ENCODE data around the gene ASTN1.

The ASTN1 gene

GRCh38 chr1:177181280-177181630 lies 16.7 kb upstream of the ASTN1 start:
- no peak for DNase-seq (ENCODE audit: low read depth in 1 of 2, low spot score in 1 of 2)
- TF ChIP-seq JUND (IDR thresholded peaks at IDR 0.05; ENCODE audit: low read depth), result no peak

GRCh38 chr1:177174921-177175634 lies 10.6 kb upstream of the ASTN1 start:
- in situ Hi-C loops (cut with HindIII; ENCODE audit: low pct_unique_long_range_greater_than_20kb, low sequenced_read_pairs), result no loop called here
- DNase-seq (ENCODE audit: low read depth in 1 of 2, low spot score in 1 of 2), result no peak
- no peak for TF ChIP-seq JUND (IDR thresholded peaks at IDR 0.05; ENCODE audit: low read depth)

More at GRCh38 chr1:177181280-177181630, 16.7 kb upstream of the ASTN1 start:
- in situ Hi-C loops (cut with HindIII; ENCODE audit: low pct_unique_long_range_greater_than_20kb, low sequenced_read_pairs), result no loop called here

GRCh38 chr1:177173976-177174375 lies 9.5 kb upstream of the ASTN1 start:
- no peak for TF ChIP-seq JUND (IDR thresholded peaks at IDR 0.05; ENCODE audit: low read depth)
- in situ Hi-C loops (cut with HindIII; ENCODE audit: low pct_unique_long_range_greater_than_20kb, low sequenced_read_pairs), result no loop called here
- DNase-seq (ENCODE audit: low read depth in 1 of 2, low spot score in 1 of 2), result no peak

GRCh38 chr1:177172866-177173265 lies 8.4 kb upstream of the ASTN1 start:
- in situ Hi-C loops (cut with HindIII; ENCODE audit: low pct_unique_long_range_greater_than_20kb, low sequenced_read_pairs), result no loop called here
- no peak for DNase-seq (ENCODE audit: low read depth in 1 of 2, low spot score in 1 of 2)
- TF ChIP-seq JUND (IDR thresholded peaks at IDR 0.05; ENCODE audit: low read depth), result no peak

GRCh38 chr1:177172272-177172671 lies 7.8 kb upstream of the ASTN1 start:
- in situ Hi-C loops (cut with HindIII; ENCODE audit: low pct_unique_long_range_greater_than_20kb, low sequenced_read_pairs), result no loop called here
- no peak for DNase-seq (ENCODE audit: low read depth in 1 of 2, low spot score in 1 of 2)
- TF ChIP-seq JUND (IDR thresholded peaks at IDR 0.05; ENCODE audit: low read depth), result no peak

GRCh38 chr1:177171536-177172123 lies 7.1 kb upstream of the ASTN1 start:
- TF ChIP-seq JUND (IDR thresholded peaks at IDR 0.05; ENCODE audit: low read depth), result no peak
- DNase-seq (ENCODE audit: low read depth in 1 of 2, low spot score in 1 of 2), result no peak
- in situ Hi-C loops (cut with HindIII; ENCODE audit: low pct_unique_long_range_greater_than_20kb, low sequenced_read_pairs), result no loop called here

- DNase-seq (ENCODE audit: low read depth in 1 of 2, low spot score in 1 of 2), result peak; percentile 58 to 71
- TF ChIP-seq JUND (IDR thresholded peaks at IDR 0.05; ENCODE audit: low read depth), result no peak
- in situ Hi-C loops (cut with HindIII; ENCODE audit: low pct_unique_long_range_greater_than_20kb, low sequenced_read_pairs), result no loop called here
Observed at GRCh38 chr1:177170756-177171535, 6.4 kb upstream of the ASTN1 start, which contains the start of gene BRINP2. BRINP2 (plus strand) TSS chr1:177170958; CDS start chr1:177229877, 58,919 bp downstream.

- in situ Hi-C loops (cut with HindIII; ENCODE audit: low pct_unique_long_range_greater_than_20kb, low sequenced_read_pairs), result no loop called here
- DNase-seq (ENCODE audit: low read depth in 1 of 2, low spot score in 1 of 2), result no peak
- no peak for TF ChIP-seq JUND (IDR thresholded peaks at IDR 0.05; ENCODE audit: low read depth)
Observed at GRCh38 chr1:177165069-177165439, 542 bp upstream of the ASTN1 start.

- no peak for DNase-seq (ENCODE audit: low read depth in 1 of 2, low spot score in 1 of 2)
- TF ChIP-seq JUND (IDR thresholded peaks at IDR 0.05; ENCODE audit: low read depth), result no peak
- in situ Hi-C loops (cut with HindIII; ENCODE audit: low pct_unique_long_range_greater_than_20kb, low sequenced_read_pairs), result no loop called here
Observed at GRCh38 chr1:177163844-177164379, 600 bp downstream of the ASTN1 start.

GRCh38 chr1:177162243-177162642 lies 2.3 kb downstream of the ASTN1 start:
- in situ Hi-C loops (cut with HindIII; ENCODE audit: low pct_unique_long_range_greater_than_20kb, low sequenced_read_pairs), result no loop called here
- no peak for TF ChIP-seq JUND (IDR thresholded peaks at IDR 0.05; ENCODE audit: low read depth)
- DNase-seq (ENCODE audit: low read depth in 1 of 2, low spot score in 1 of 2), result no peak

- TF ChIP-seq JUND (IDR thresholded peaks at IDR 0.05; ENCODE audit: low read depth), result no peak
- in situ Hi-C loops (cut with HindIII; ENCODE audit: low pct_unique_long_range_greater_than_20kb, low sequenced_read_pairs), result no loop called here
Observed at GRCh38 chr1:177146499-177146898, 18.0 kb downstream of the ASTN1 start.

GRCh38 chr1:177145106-177146070 lies 19.1 kb downstream of the ASTN1 start:
- TF ChIP-seq JUND (IDR thresholded peaks at IDR 0.05; ENCODE audit: low read depth), result no peak
- no peak for DNase-seq (ENCODE audit: low read depth in 1 of 2, low spot score in 1 of 2)
- in situ Hi-C loops (cut with HindIII; ENCODE audit: low pct_unique_long_range_greater_than_20kb, low sequenced_read_pairs), result no loop called here

More at GRCh38 chr1:177146499-177146898, 18.0 kb downstream of the ASTN1 start:
- no peak for DNase-seq (ENCODE audit: low read depth in 1 of 2, low spot score in 1 of 2)

Measured in T47D (cell line).